AML-193 (cell line): ENCODE results near the gene CREBBP.

Source experiments
- DNase-seq, 2 experiments: peaks; one replicate each; lab custom pipeline; 2025; lab: John Stamatoyannopoulos, UW

Gene CREBBP

GRCh38 chr16:3824121-3824795 is 56.3 kb downstream of the CREBBP start:
- DNase-seq = no peak

GRCh38 chr16:3823427-3823826 is 57.1 kb downstream of the CREBBP start:
- no peak for DNase-seq

GRCh38 chr16:3822366-3823045 is 58.0 kb downstream of the CREBBP start:
- no peak for DNase-seq

DNA sequence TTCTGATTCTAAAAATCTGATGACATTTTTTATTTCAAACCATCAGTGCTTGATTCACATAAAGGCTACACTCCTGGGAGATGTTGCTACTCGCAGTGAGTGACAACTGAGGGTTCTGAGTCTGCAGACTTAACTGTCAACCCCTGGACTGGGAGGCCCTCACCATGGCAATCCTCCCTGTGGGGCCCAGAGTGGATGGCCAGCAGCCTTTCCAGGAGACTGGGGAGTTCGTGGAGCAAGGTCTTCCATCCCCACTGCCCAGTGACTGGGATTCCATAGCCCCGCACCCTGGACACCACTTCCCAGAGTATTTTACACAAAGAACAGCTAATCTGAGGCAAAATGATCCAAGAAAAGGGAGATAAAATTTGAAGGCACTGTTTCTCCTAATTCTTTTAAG is 59.3 kb downstream of the CREBBP start:
- DNase-seq = no peak

- DNase-seq = no peak
Measured at GRCh38 chr16:3819746-3820724, 60.5 kb downstream of the CREBBP start.

GRCh38 chr16:3819175-3819527 is 61.4 kb downstream of the CREBBP start:
- no peak for DNase-seq

GRCh38 chr16:3816326-3816725 is 64.2 kb downstream of the CREBBP start:
- DNase-seq = no peak

GRCh38 chr16:3814755-3815154 is 65.8 kb downstream of the CREBBP start:
- DNase-seq = no peak

DNA sequence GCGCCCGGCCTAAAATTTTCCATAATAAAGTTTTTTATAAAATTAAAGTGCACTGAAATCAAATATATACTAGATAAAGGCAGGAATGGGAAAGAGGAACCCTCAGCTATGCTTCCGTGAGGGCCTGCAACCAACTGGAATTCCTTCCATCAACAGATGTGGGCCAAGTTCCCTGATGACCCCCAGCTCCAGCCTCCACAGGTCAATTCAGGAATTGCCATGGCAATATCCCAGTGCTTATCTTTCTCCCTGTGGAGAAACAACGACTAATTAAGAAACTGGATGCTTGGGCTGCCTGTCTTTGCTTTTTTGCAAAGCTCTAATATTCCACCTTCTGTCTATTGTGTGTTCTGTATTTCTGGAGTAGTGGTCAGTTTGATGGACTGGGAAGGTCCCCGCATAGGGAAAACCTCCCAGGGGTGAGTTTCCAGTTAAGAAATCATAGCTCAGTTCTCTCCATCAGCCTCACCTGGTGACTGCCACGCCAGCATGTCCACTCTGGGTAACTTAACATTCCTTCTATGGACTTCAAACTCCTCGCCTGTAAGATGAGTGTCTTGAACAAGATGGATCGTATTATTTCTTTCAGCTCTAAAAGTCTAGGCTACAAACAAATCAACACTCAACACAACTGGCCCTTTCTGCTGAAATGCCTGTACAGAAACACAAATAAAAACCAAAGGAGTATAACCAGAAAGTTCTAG is 67.9 kb downstream of the CREBBP start:
- DNase-seq = no peak

- DNase-seq = no peak
Measured at GRCh38 chr16:3810818-3811217, 69.7 kb downstream of the CREBBP start.

- DNase-seq = no peak
Measured at GRCh38 chr16:3810198-3810664, 70.3 kb downstream of the CREBBP start.

- no peak for DNase-seq
Measured at GRCh38 chr16:3808308-3809063, 72.0 kb downstream of the CREBBP start.

- no peak for DNase-seq
Measured at GRCh38 chr16:3807425-3808123, 72.9 kb downstream of the CREBBP start.

GRCh38 chr16:3804426-3805016 is 76.0 kb downstream of the CREBBP start:
- DNase-seq = no peak

- no peak for DNase-seq
Measured at GRCh38 chr16:3800477-3801270, 79.8 kb downstream of the CREBBP start.

- no peak for DNase-seq
Measured at GRCh38 chr16:3800019-3800418, 80.5 kb downstream of the CREBBP start.

DNA sequence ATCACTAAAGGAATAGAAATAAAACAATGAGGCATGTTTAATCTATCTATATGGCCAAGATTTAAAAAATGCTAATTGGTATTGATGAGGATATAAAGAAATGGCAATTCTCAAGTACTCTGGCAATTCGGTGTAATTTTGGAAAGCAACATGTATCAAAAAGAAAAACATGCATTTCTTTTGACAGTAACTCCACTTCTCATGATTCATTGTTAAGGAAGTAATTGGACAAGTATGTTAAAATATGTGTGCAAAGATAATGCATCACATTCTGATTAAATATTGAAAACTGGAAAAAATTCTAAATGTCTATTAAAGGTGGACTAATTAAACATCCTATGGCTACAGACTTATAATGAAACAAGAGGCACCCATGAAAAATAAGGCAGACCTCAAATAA is 81.2 kb downstream of the CREBBP start:
- DNase-seq = no peak

GRCh38 chr16:3798838-3799237 is 81.7 kb downstream of the CREBBP start:
- DNase-seq = no peak
